Thyroid gland (tissue), 4 donors: ENCODE data around the gene RGS8. TPM values are rescaled to one million over a fixed set of nuclear protein-coding genes. Genes with fewer than 3 reads are reported as not detected.
A peak's percentile ranks its signal among the peaks of the same experiment; 100 is the strongest.

ENCODE experiments used
- DNase-seq, 2 donors: peaks; one replicate each; pipeline ENCODE4 v3.0.0-alpha.2; 2019
- H3K27ac ChIP-seq, 3 donors: fragments of 200-600 bp; sonication (generic); 1 replicate in 2 of 3; 2 replicates in 1 of 3; pipeline ENCODE4 v1.5.1; 2016 to 2019; ENCODE audit warnings: mild to moderate bottlenecking in 1 of 3, moderate library complexity in 1 of 3
- H3K27me3 ChIP-seq: fragments of 200-600 bp; sonication (generic); one replicate; pipeline ENCODE4 v1.5.1; 2019
- H3K36me3 ChIP-seq, 2 donors: fragments of 200-600 bp; sonication (generic); one replicate each; pipeline ENCODE4 v1.5.1; 2016 to 2019
- H3K4me1 ChIP-seq, 2 donors: fragments of 200-600 bp; sonication (generic); one replicate each; pipeline ENCODE4 v1.5.1; 2017 to 2019
- H3K4me3 ChIP-seq, 3 donors: fragments of 200-600 bp; sonication (generic); replicated peaks in 1 of 3; 1 replicate in 2 of 3; 2 replicates in 1 of 3; pipeline ENCODE4 v1.5.1; 2016; ENCODE audit warnings: mild to moderate bottlenecking in 1 of 3
- H3K9me3 ChIP-seq: fragments of 200-600 bp; sonication (generic); one replicate; pipeline ENCODE4 v1.5.1; 2017
- POLR2A ChIP-seq, 2 donors: fragments of 450-650 bp; IDR thresholded peaks; one replicate each; pipeline ENCODE4 v1.6.1; 2017; ENCODE audit warnings: antibody characterized with exemption in 2 of 2, mild to moderate bottlenecking in 2 of 2, moderate library complexity in 1 of 2
- whole genome bisulfite sequencing, 2 donors: methylation state at CpG; one replicate each; pipeline ENCODE4 v1.1.5; 2017; 5-methylcytosine and 5-hydroxymethylcytosine counted together
- intact Hi-C: fragments of 100-400 bp; cut with DNase I; formaldehyde crosslinking; loops from one replicate; pipeline ENCODE4 v1.15.1; 2023
- total RNA-seq, 4 donors: library from RNA; depleted of rRNA; stranded (reverse); fragments of >200 nt; gene quantifications; one replicate each; pipeline ENCODE4 v1.2.3, GENCODE V29; 2016
- TF ChIP-seq, protein P1 (sequence below), 6 experiments: fragments of 200-600 bp in 3 of 6; fragments of 450-650 bp in 3 of 6; sonication (generic) in 3 of 6; IDR thresholded peaks; one replicate each; pipeline ENCODE4 v1.5.1; 2016 to 2019; ENCODE audit warnings: antibody characterized with exemption in 6 of 6, mild to moderate bottlenecking in 2 of 6, inconsistent platforms in 1 of 6, moderate library complexity in 1 of 6

Gene RGS8
- total RNA-seq, 4 donors from 2014 or later = 2.4 to 5.9 (median 5.0) TPM

DNA sequence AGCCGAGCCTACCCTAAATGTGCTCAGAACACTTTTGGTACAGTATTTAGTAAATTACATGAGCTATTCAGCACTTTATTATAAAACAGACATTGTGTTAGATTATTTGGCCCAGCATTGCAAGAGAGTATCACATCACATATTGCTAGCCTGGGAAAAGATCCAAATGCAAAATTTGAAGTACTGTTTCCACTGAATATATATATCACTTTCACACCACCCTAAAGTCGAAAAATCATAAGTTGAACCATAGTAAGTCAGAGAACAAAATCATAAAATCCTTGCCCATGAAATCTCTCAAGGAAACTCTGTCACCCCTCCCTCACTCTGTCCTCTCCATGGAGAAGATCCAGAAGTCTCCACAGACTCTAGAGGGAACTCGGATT, 33.1 kb downstream of the RGS8 start:
- no peaks in the 10 kb centered on the region for H3K9me3 ChIP-seq
- no peak for DNase-seq
- peak overlapping the region in 2 of 3 donors; percentile 7 to 35 for H3K27ac ChIP-seq
- no peaks in the 10 kb centered on the region for H3K27me3 ChIP-seq
- intact Hi-C loops = no loop called here
- H3K36me3 ChIP-seq = no peaks in the 10 kb centered on the region
- TF ChIP-seq, protein P1, sequence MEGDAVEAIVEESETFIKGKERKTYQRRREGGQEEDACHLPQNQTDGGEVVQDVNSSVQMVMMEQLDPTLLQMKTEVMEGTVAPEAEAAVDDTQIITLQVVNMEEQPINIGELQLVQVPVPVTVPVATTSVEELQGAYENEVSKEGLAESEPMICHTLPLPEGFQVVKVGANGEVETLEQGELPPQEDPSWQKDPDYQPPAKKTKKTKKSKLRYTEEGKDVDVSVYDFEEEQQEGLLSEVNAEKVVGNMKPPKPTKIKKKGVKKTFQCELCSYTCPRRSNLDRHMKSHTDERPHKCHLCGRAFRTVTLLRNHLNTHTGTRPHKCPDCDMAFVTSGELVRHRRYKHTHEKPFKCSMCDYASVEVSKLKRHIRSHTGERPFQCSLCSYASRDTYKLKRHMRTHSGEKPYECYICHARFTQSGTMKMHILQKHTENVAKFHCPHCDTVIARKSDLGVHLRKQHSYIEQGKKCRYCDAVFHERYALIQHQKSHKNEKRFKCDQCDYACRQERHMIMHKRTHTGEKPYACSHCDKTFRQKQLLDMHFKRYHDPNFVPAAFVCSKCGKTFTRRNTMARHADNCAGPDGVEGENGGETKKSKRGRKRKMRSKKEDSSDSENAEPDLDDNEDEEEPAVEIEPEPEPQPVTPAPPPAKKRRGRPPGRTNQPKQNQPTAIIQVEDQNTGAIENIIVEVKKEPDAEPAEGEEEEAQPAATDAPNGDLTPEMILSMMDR (IDR thresholded peaks at IDR 0.05) = no peak
- TF ChIP-seq POLR2A (IDR thresholded peaks at IDR 0.05) = no peak
- peaks cover 4 to 15% of the 10 kb centered on the region in 2 donors for H3K4me1 ChIP-seq
- WGBS, 2 donors = 70 to 88% methylated on average over 3 of the region's 3 CpGs
- H3K4me3 ChIP-seq = no peak overlapping the region

DNA sequence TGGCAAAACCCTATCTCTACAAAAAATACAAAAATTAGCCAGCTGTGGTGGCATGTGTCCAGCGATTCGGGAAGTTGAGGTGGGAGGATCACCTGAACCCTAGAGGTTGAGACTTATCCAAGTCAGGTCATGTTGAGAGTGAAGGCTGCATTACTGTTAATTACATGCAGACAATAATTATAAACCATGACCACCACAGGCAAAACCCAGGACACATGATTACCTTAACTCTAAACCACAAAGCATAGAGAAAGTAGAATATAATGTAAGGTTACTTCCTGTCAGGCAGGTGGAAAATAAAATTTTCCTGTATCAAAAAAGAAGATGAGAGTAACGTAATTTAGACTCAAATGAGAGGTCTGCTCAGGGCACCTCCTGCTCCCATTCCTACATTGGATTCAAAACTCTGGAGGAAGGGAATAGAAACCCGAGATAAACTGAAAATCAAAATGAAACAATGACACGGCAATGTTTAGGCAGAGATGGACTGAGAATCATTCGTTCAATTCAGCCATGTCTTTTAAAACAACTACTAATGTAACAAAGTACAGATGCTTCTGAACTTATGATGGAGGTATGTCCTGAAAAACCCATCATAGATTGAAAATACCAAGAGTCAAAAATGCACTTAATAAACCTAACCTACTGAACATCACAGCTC, 33.6 kb downstream of the RGS8 start:
- H3K36me3 ChIP-seq = no peaks in the 10 kb centered on the region
- no peak overlapping the region for H3K4me3 ChIP-seq
- no peak for TF ChIP-seq POLR2A (IDR thresholded peaks at IDR 0.05)
- TF ChIP-seq, protein P1 (IDR thresholded peaks at IDR 0.05) = no peak
- no peaks in the 10 kb centered on the region for H3K9me3 ChIP-seq
- no peak for DNase-seq
- H3K27ac ChIP-seq = no peak overlapping the region
- H3K4me1 ChIP-seq = peaks cover 9 to 20% of the 10 kb centered on the region in 2 donors
- intact Hi-C loops = no loop called here
- H3K27me3 ChIP-seq = no peaks in the 10 kb centered on the region
- 87% methylated on average over 6 of the region's 6 CpGs for WGBS, 2 donors

DNA sequence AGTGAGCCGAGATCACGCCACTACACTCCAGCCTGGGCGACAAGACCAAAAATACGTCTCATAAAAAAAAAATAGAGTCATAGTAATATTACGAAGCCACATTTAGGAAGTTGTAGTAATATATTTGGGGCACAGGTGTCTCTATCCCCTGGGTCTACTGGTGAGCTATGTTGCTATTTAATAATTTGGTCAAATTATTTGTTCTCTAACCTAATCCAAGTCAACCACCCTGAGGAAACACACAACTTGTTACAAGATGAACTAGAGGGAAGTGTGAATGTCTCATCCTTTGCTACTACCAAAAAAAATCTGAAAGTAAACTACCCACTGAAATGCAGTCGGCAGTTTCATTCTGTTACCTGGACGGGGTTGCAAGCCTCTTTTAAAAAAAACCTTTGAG, 35.3 kb downstream of the RGS8 start:
- no peak overlapping the region for H3K27ac ChIP-seq
- H3K4me3 ChIP-seq = no peak overlapping the region
- no peak for TF ChIP-seq POLR2A (IDR thresholded peaks at IDR 0.05)
- TF ChIP-seq, protein P1 (IDR thresholded peaks at IDR 0.05) = no peak
- intact Hi-C loops = no loop called here
- no peaks in the 10 kb centered on the region for H3K27me3 ChIP-seq
- no peaks in the 10 kb centered on the region for H3K9me3 ChIP-seq
- no peaks in the 10 kb centered on the region for H3K36me3 ChIP-seq
- 96 to 98% methylated on average over 7 of the region's 7 CpGs for WGBS, 2 donors
- DNase-seq = no peak
- peaks cover 21 to 28% of the 10 kb centered on the region in 2 donors for H3K4me1 ChIP-seq

DNA sequence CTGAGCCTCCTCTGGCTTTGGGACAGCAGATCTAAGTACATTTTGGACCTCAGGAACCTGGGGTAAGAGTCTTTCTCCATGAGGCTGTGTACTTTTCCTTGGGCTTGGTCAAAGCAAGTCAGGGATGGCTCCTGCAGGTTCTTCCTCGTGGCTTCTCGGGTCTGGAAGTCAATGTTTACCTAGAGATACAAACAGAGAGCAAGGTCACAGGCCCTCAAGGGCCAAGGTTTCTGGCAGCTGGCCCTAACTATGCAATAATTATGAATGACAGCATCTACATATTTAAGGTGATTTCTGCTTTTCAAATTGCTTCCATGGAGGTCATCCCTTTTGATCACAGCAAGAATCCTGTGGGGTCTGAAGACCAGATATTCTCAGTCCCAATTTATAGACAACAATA, 37.6 kb downstream of the RGS8 start:
- Histone ChIP-seq H3K27ac (peak overlapping the region; percentile 85 to 94 (median 87)), H3K9me3 (no peaks in the 10 kb centered on the region), H3K4me3 (no peak overlapping the region), H3K4me1 (peaks cover 42 to 47% of the 10 kb centered on the region in 2 donors), H3K27me3 (no peaks in the 10 kb centered on the region), H3K36me3 (no peaks in the 10 kb centered on the region)
- intact Hi-C loops = no loop called here
- TF ChIP-seq, protein P1 (IDR thresholded peaks at IDR 0.05) = no peak
- TF ChIP-seq POLR2A (IDR thresholded peaks at IDR 0.05) = no peak
- WGBS, 2 donors = 84 to 87% methylated on average over 2 of the region's 2 CpGs
- no peak for DNase-seq

DNA sequence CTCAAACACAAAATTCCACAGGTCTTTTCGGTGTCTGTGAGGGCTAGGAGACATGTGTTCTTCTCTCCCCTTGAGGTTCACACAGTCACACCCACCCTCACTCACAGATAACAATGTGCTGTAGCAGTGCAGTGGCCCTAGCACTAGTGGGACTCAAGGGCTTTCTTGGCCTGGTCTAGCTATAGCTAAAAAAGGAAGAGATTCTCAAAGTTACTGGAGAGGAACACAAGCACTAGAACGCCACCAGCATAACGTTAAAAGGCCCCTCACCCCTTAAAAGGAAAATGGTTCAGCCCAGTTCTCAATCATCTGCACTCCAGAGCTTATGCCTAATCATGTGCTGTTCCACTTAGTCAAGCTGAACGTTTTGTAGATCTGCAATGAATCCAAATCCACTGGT, 39.5 kb downstream of the RGS8 start:
- intact Hi-C loops = no loop called here
- DNase-seq = peak; percentile 84 to 87
- H3K9me3 ChIP-seq = no peaks in the 10 kb centered on the region
- H3K36me3 ChIP-seq = no peaks in the 10 kb centered on the region
- 27 to 39% methylated on average over 4 of the region's 4 CpGs for WGBS, 2 donors
- H3K27me3 ChIP-seq = no peaks in the 10 kb centered on the region
- TF ChIP-seq POLR2A (IDR thresholded peaks at IDR 0.05) = peak in 1 of 2 donors; percentile 37
- TF ChIP-seq, protein P1 (IDR thresholded peaks at IDR 0.05) = peak in 1 of 6 experiments; percentile 13
- H3K4me1 ChIP-seq = peaks cover 42 to 45% of the 10 kb centered on the region in 2 donors
- H3K27ac ChIP-seq = peak overlapping the region; percentile 85 to 94 (median 92)
- no peak overlapping the region for H3K4me3 ChIP-seq
